GM13977 (cell line): ENCODE data around the gene FUT8.

Source experiments
- DNase-seq: peaks from one replicate; pipeline ENCODE4 v3.0.0; 2012; ENCODE audit warnings: low spot score
- in situ Hi-C: fragments of 300-500 bp; cut with MboI; formaldehyde crosslinking; loops from one replicate; pipeline ENCODE4 v1.12.0; 2022; ENCODE audit warnings: low sequenced_read_pairs, low pct_unique_long_range_greater_than_20kb, mixed read lengths, inconsistent platforms; ENCODE audit not compliant: unreplicated experiment
- TF ChIP-seq, protein P1 (sequence below): IDR thresholded peaks from 2 replicates; pipeline ENCODE4 v1.5.1; 2012; ENCODE audit warnings: mild to moderate bottlenecking, control low read depth; ENCODE audit not compliant: insufficient read depth; ENCODE audit errors: extremely low read depth, missing control alignments

Gene FUT8

DNA sequence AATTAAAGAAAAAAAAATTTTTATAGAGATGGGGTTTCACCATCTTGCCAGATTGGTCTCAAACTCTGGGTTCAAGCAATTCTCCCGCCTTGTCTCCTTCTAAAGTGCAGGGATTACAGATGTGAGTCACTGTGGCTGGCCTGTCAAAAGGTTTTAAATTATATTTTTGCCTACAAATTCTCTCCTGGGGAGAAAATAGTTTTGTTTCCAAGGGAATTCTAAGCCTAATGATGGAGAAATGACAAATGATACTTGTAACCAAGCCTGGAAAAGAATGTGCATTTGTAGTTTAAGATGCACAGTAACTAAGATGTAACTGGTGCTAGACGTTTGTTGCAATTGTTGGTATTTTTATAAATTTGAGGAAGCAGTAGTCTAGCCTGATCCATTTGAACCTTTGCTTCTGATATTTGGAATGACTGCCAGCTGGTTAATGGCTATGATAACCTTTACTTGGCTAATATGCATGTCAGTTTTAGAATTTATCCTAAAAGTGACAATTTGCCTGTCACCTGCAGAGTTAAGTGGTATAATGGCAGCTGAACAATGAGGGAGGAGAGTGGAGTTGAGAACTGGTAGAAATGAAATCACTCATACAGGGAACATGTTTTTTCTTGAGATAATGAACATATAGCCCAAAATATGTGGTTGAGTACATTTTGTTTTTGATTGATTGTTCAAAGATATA, 148.0 kb downstream of the FUT8 start:
- in situ Hi-C loops = no loop called here
- TF ChIP-seq, protein P1, sequence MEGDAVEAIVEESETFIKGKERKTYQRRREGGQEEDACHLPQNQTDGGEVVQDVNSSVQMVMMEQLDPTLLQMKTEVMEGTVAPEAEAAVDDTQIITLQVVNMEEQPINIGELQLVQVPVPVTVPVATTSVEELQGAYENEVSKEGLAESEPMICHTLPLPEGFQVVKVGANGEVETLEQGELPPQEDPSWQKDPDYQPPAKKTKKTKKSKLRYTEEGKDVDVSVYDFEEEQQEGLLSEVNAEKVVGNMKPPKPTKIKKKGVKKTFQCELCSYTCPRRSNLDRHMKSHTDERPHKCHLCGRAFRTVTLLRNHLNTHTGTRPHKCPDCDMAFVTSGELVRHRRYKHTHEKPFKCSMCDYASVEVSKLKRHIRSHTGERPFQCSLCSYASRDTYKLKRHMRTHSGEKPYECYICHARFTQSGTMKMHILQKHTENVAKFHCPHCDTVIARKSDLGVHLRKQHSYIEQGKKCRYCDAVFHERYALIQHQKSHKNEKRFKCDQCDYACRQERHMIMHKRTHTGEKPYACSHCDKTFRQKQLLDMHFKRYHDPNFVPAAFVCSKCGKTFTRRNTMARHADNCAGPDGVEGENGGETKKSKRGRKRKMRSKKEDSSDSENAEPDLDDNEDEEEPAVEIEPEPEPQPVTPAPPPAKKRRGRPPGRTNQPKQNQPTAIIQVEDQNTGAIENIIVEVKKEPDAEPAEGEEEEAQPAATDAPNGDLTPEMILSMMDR = no peak
- no peak for DNase-seq

DNA sequence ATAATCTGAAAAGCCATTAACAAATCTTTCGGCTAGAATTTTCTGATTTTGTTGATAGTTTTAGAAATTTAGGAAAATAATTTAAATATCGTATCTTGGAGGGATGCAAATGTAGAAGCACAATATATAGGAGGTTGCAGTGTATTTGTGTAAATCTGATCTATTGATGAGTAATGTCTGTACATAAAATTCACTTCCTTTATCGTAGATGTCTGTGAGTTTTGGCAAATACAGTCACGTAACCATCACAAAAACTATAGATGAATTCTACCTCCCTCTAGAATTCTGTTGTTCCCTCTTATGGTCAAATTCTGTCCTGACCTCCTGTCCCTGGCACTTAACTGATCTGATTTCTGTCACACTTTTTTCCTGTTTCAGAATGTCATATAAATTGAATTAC, 151.8 kb downstream of the FUT8 start:
- TF ChIP-seq, protein P1 = no peak
- in situ Hi-C loops = no loop called here
- DNase-seq = no peak

DNA sequence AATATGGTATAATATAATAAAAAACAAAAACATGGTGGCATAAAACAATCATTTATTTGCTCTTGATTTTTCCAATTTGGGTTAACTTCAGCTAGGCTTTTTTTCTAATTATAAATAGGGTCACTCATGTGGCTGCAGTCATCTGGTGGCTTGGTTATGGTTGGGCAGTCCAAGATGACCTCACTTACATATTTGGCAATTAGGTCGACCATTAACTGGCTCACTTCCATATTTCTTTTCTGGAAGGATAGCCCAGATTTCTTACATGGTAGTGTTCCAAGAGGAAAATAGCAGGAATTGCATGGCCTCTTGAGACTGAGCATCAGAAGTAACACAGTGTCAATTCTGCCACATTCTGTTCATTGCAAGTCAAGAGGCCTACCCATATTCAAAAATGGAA, 153.4 kb downstream of the FUT8 start:
- TF ChIP-seq, protein P1 = no peak
- in situ Hi-C loops = no loop called here
- no peak for DNase-seq

DNA sequence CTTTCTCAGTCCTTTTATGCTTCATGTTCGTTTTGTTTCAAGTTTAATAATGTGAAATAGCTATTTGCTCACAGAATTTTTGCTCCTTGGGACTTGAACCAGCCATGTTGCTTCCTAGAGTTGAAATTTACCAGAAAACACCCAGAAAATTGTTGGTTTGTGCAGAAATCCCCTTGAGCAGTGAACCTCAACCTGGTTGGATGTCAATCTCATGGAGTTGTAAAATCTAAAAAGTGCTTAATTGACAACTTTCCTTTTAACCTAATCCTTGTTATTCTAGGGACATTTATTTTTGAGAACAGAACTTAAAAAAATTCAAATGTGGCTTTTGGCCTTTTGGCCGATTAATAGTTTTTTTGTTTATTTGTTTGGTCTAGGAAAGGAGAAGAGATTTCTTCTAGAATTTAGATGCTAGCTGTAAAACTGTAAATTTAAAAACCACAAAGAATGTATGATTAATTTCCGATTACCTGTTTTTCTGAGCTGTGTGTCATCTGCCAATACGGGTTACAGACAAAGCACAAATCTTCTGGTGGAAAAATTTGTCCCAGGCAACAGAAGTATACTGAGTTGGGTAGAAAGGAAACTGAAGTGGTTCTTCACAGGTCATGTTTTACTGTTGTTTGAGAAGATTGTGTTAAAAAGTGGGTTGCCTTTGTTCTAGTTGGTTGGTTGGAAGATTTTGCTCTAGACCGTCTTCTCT, 154.4 kb downstream of the FUT8 start:
- TF ChIP-seq, protein P1 = no peak
- no peak for DNase-seq
- in situ Hi-C loops = no loop called here

DNA sequence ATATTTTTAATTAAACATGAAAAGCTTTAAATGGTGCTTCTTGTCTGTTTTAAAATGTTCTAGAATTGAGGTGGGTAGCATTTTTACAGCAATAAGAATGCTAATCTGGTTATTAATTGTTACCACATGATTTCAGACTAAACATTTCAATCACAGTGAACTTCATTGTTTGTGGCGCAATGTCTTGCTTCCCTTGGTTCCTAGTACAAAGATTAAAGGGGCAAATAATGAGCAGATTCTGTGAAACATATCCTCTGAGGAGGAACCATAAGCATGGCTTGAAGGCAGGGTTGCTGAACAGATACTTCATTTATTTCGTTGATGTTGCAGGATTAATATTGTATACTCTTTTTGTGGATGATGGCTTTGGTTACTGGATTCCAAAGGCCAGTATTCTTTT, 162.1 kb downstream of the FUT8 start:
- in situ Hi-C loops = no loop called here
- TF ChIP-seq, protein P1 = no peak
- no peak for DNase-seq

DNA sequence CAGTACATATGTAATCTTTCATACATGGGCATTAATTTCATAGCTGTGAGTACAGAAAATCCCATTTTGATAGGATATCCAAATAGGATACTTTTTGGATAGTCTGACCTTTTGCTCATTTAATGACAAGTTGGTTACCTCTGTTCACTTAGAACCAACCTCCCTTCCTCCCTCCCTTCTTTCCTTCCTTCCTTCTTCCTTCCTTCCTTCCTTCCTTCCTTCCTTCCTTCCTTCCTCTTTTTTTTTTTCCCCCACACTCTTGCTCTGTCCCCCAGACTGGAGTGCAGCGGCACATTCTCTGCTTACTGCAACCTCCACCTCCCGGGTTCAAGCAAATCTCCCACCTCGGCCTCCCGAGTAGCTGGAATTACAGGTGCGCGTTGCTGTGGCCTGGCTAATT, 162.9 kb downstream of the FUT8 start:
- DNase-seq = no peak
- in situ Hi-C loops = no loop called here
- TF ChIP-seq, protein P1 = no peak
